ENCODE results near the gene TTC14.
A peak's percentile ranks its signal among the peaks of the same experiment; 100 is the strongest.
"Not testable (repeated sequence)": the region's sequence is repeated elsewhere in the genome, so short reads cannot be mapped to it uniquely, and the experiment has no call there.

The TTC14 gene

DNA sequence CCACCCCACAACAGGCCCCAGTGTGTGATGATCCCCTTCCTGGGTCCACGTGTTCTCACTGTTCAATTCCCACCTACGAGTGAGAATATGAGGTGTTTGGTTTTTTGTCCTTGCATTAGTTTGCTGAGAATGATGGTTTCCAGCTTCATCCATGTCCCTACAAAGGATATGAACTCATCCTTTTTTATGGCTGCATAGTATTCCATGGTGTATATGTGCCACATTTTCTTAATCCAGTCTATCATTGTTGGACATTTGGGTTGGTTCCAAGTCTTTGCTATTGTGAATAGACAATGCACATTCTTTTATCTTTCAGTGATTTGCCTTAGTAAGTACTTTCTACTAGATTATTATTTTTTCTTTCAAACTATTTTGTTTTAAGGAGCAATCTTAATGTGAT lies 16.6 kb downstream of the TTC14 start:
- CTCF ChIA-PET: not testable (repeated sequence)

DNA sequence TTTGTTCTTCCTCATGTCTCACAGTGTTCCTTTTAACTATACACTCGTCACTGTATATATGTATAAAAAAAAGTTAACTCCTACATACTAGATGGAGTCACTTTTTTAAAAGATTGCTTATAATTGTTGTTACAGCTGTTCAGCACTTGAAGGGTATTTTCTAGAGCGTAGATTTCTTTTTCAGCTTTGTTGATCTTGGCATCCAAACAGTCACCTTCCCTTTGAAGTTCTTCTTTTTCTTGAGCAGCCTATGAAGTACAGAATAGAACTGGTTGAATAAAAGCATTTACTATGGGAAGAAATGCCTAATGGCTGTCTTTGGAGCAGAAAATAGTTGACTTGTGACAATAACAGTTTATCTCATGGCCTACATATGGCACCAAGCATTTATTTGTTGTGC lies 17.8 kb downstream of the TTC14 start:
- ChIA-PET CTCF (interaction anchor here (0.7 kb wide), 1 partner anchor 1174 kb away, joined by 5 read pairs; no protein-coding TSS in a partner anchor), POLR2A (no interaction called here)
- no peak for TF ChIP-seq ZNF202 (tag by site-specific recombination; IDR thresholded peaks at IDR 0.05; ENCODE audit: borderline replicate concordance)
- no peak for TF ChIP-seq ZNF747 (tag by site-specific recombination; IDR thresholded peaks at IDR 0.05)
- TF ChIP-seq ZNF311 (tag by site-specific recombination; IDR thresholded peaks at IDR 0.05; ENCODE audit: borderline replicate concordance): no peak
- TF ChIP-seq ZNF660 (tag by site-specific recombination; IDR thresholded peaks at IDR 0.05): no peak
- no peak for TF ChIP-seq RBAK (tag by site-specific recombination; IDR thresholded peaks at IDR 0.05)
- no peak for TF ChIP-seq ZNF391 (tag by site-specific recombination; IDR thresholded peaks at IDR 0.05; ENCODE audit: borderline replicate concordance, low read depth)
- TF ChIP-seq ZNF140 (tag by site-specific recombination; IDR thresholded peaks at IDR 0.05): no peak
- TF ChIP-seq, protein P1, sequence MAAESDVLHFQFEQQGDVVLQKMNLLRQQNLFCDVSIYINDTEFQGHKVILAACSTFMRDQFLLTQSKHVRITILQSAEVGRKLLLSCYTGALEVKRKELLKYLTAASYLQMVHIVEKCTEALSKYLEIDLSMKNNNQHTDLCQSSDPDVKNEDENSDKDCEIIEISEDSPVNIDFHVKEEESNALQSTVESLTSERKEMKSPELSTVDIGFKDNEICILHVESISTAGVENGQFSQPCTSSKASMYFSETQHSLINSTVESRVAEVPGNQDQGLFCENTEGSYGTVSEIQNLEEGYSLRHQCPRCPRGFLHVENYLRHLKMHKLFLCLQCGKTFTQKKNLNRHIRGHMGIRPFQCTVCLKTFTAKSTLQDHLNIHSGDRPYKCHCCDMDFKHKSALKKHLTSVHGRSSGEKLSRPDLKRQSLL (tag by site-specific recombination; IDR thresholded peaks at IDR 0.05): no peak
- no peak for TF ChIP-seq ZNF324 (tag by site-specific recombination; IDR thresholded peaks at IDR 0.05)
- no peak for TF ChIP-seq ZNF157 (tag by site-specific recombination; IDR thresholded peaks at IDR 0.05)
- TF ChIP-seq KLF10 (tag by site-specific recombination; IDR thresholded peaks at IDR 0.05): no peak
- TF ChIP-seq, protein P2, sequence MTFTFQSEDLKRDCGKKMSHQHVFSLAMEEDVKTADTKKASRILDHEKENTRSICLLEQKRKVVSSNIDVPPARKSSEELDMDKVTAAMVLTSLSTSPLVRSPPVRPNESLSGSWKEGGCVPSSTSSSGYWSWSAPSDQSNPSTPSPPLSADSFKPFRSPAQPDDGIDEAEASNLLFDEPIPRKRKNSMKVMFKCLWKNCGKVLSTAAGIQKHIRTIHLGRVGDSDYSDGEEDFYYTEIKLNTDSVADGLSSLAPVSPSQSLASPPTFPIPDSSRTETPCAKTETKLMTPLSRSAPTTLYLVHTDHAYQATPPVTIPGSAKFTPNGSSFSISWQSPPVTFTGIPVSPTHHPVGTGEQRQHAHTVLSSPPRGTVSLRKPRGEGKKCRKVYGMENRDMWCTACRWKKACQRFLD (tag by site-specific recombination; IDR thresholded peaks at IDR 0.05): no peak
- TF ChIP-seq, protein P3, sequence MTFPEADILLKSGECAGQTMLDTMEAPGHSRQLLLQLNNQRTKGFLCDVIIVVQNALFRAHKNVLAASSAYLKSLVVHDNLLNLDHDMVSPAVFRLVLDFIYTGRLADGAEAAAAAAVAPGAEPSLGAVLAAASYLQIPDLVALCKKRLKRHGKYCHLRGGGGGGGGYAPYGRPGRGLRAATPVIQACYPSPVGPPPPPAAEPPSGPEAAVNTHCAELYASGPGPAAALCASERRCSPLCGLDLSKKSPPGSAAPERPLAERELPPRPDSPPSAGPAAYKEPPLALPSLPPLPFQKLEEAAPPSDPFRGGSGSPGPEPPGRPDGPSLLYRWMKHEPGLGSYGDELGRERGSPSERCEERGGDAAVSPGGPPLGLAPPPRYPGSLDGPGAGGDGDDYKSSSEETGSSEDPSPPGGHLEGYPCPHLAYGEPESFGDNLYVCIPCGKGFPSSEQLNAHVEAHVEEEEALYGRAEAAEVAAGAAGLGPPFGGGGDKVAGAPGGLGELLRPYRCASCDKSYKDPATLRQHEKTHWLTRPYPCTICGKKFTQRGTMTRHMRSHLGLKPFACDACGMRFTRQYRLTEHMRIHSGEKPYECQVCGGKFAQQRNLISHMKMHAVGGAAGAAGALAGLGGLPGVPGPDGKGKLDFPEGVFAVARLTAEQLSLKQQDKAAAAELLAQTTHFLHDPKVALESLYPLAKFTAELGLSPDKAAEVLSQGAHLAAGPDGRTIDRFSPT (tag by site-specific recombination; IDR thresholded peaks at IDR 0.05): no peak
- no peak for TF ChIP-seq ZNF426 (tag by site-specific recombination; IDR thresholded peaks at IDR 0.05)
- no peak for TF ChIP-seq HOXC10 (CRISPR knock-in tag; IDR thresholded peaks at IDR 0.05)
- TF ChIP-seq MZF1 (tag by site-specific recombination; IDR thresholded peaks at IDR 0.05; ENCODE audit: borderline replicate concordance): no peak
- Histone ChIP-seq H3K36me3 (ENCODE audit: control insufficient read depth in 2 of 2, insufficient read depth in 1 of 2, low read length in 2 of 2) (peaks cover 0 to 18% of the 10 kb centered on the region in 2 experiments; a peak in 1 of 3 replicates), H3K27ac (ENCODE audit: extremely low read depth, low read depth, low read length) (no peak overlapping the region), H3K4me3 (ENCODE audit: low read depth, low read length) (no peak overlapping the region), H3K4me1 (ENCODE audit: control insufficient read depth, insufficient read depth, low read length) (no peaks in the 10 kb centered on the region), H3K9me3 (ENCODE audit: control insufficient read depth, insufficient read depth, low read depth, low read length) (no peaks in the 10 kb centered on the region)

More for the DNA sequence above, 16.6 kb downstream of the TTC14 start:
- H3K4me1 ChIP-seq (ENCODE audit: control insufficient read depth, insufficient read depth, low read length); POLR2A ChIA-PET; H3K9me3 ChIP-seq (ENCODE audit: control insufficient read depth, insufficient read depth, low read depth, low read length); H3K4me3 ChIP-seq (ENCODE audit: low read depth, low read length); H3K27ac ChIP-seq (ENCODE audit: extremely low read depth, low read depth, low read length): not testable (repeated sequence)
- TF ChIP-seq ZNF146 (tag by site-specific recombination; IDR thresholded peaks at IDR 0.05): peak; percentile 84
- TF ChIP-seq, protein P4, sequence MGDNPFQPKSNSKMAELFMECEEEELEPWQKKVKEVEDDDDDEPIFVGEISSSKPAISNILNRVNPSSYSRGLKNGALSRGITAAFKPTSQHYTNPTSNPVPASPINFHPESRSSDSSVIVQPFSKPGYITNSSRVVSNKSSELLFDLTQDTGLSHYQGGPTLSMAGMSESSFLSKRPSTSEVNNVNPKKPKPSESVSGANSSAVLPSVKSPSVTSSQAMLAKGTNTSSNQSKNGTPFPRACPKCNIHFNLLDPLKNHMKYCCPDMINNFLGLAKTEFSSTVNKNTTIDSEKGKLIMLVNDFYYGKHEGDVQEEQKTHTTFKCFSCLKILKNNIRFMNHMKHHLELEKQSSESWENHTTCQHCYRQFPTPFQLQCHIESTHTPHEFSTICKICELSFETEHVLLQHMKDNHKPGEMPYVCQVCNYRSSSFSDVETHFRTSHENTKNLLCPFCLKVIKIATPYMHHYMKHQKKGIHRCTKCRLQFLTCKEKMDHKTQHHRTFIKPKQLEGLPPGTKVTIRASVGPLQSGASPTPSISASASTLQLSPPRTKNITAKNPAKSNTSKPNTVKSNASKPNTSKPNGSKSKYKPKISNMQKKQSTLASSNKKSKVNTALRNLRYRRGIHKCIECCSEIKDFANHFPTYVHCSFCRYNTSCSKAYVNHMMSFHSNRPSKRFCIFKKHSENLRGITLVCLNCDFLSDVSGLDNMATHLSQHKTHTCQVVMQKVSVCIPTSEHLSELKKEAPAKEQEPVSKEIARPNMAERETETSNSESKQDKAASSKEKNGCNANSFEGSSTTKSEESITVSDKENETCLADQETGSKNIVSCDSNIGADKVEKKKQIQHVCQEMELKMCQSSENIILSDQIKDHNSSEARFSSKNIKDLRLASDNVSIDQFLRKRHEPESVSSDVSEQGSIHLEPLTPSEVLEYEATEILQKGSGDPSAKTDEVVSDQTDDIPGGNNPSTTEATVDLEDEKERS (tag by site-specific recombination; IDR thresholded peaks at IDR 0.05): peak; percentile 79; the same call in 1 of the 2 replicates
- peaks cover 0 to 24% of the 10 kb centered on the region in 2 experiments; a peak in 1 of 3 replicates for H3K36me3 ChIP-seq (ENCODE audit: control insufficient read depth in 2 of 2, insufficient read depth in 1 of 2, low read length in 2 of 2)
